ENCODE measurements around the gene SRSF4. TPM values are rescaled to one million over a fixed set of nuclear protein-coding genes. Genes with fewer than 3 reads are reported as not detected.
"Not testable (repeated sequence)": the region's sequence is repeated elsewhere in the genome, so short reads cannot be mapped to it uniquely, and the experiment has no call there.

The SRSF4 gene
- total RNA-seq = 145 TPM in 2 replicates

DNA sequence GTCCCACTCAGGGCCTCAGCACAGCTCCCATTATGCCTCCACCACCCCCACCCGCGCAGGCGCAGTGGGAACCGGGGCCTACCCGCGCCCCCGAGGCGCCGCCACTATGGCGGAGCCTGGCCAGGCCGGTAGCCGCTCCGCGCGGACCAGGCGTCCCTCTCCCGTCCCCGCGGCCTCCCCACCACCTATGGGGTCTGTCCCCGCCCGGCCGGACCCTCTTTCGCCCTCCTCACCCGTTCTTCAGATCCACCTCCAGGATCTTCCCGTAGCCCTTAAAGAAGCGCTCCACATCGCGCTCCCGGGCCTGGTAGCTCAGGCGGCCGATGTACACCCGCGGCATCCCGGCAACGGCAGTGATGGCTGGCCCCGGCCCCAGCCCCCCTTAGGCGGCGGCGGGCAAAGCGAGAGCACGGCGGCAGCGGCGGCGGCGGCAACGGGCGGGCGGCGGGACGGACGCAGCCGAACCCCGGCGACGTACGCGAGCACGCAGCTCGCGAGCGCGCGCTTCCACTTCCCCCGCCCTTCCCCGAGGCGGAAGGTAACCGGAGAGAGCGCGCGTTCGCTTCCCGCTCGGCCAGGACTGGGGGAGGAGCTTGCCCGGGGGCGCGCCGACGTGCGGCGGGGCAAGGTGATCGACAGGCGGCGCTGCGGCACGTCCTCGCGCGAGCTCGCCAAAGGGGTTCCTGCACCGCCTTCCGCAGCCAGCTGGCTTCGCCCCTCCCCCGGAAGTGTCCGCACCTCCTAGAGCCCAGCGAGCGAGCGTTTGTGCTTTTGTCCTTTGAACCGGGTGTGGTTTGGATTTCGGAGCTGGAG is at the start of gene SRSF4:
Gene SRSF4, minus strand, starts transcription at position 488 of the 813 bp plus-strand sequence. Its CDS starts 148 bp downstream, at position 340.
- peaks cover 46% of the 10 kb centered on the region for H3K36me3 Mint-ChIP-seq (ENCODE audit: low read depth)
- intact Hi-C loops (cut with micrococcal nuclease) = loop anchor here (1.0 to 2.0 kb wide), 3 partner anchors 21 to 539 kb away; partner anchors contain the start of gene TAF12
- no peaks in the 10 kb centered on the region for H3K27me3 Mint-ChIP-seq (ENCODE audit: low read depth)
- peak; percentile 99 for DNase-seq (ENCODE audit: low spot score)
- no peaks in the 10 kb centered on the region for H3K9me3 Mint-ChIP-seq
- peak within 1 kb of the TSS; percentile 97 for H3K4me3 Mint-ChIP-seq (ENCODE audit: low read depth)
- peaks cover 44% of the 10 kb centered on the region for H3K4me1 Mint-ChIP-seq (ENCODE audit: low read depth)
- peak within 1 kb of the TSS; percentile 97 for H3K27ac Mint-ChIP-seq

GRCh38 chr1:29230553-29231378 is 49.1 kb upstream of the SRSF4 start, which contains the start of gene MECR:
Gene MECR, minus strand, starts transcription at chr1:29230934. Its CDS starts 28 bp downstream, at chr1:29230906.
- intact Hi-C loops (cut with micrococcal nuclease) = loop anchor here (10.0 kb wide), 1 partner anchor 1484 kb away; no protein-coding TSS in a partner anchor
- Mint-ChIP-seq H3K4me3 (ENCODE audit: low read depth) (peak within 1 kb of the TSS; percentile 89), H3K9me3 (no peaks in the 10 kb centered on the region), H3K27me3 (ENCODE audit: low read depth) (peaks cover 14% of the 10 kb centered on the region), H3K36me3 (ENCODE audit: low read depth) (no peaks in the 10 kb centered on the region), H3K27ac (peak within 1 kb of the TSS; percentile 80), H3K4me1 (ENCODE audit: low read depth) (peaks cover 15% of the 10 kb centered on the region)
- peak; percentile 96 for DNase-seq (ENCODE audit: low spot score)

- Mint-ChIP-seq H3K4me1 (ENCODE audit: low read depth) (peaks cover 15% of the 10 kb centered on the region), H3K36me3 (ENCODE audit: low read depth) (no peaks in the 10 kb centered on the region), H3K4me3 (ENCODE audit: low read depth) (peak overlapping the region; percentile 89), H3K27me3 (ENCODE audit: low read depth) (peaks cover 12% of the 10 kb centered on the region), H3K27ac (peak overlapping the region; percentile 80), H3K9me3 (no peaks in the 10 kb centered on the region)
- no peak for DNase-seq (ENCODE audit: low spot score)
- intact Hi-C loops (cut with micrococcal nuclease) = loop anchor here (10.0 kb wide), 1 partner anchor 1485 kb away; no protein-coding TSS in a partner anchor
Observed at GRCh38 chr1:29230204-29230552, 48.5 kb upstream of the SRSF4 start.

- Mint-ChIP-seq H3K9me3 (no peaks in the 10 kb centered on the region), H3K27ac (no peak overlapping the region), H3K4me1 (ENCODE audit: low read depth) (peaks cover 15% of the 10 kb centered on the region), H3K27me3 (ENCODE audit: low read depth) (no peaks in the 10 kb centered on the region), H3K4me3 (ENCODE audit: low read depth) (no peak overlapping the region), H3K36me3 (ENCODE audit: low read depth) (peaks cover 3% of the 10 kb centered on the region)
- intact Hi-C loops (cut with micrococcal nuclease) = no loop called here
- DNase-seq (ENCODE audit: low spot score) = no peak
Observed at GRCh38 chr1:29227511-29227910, 45.8 kb upstream of the SRSF4 start.

- Mint-ChIP-seq H3K4me1 (ENCODE audit: low read depth) (peaks cover 7% of the 10 kb centered on the region), H3K9me3 (no peaks in the 10 kb centered on the region), H3K36me3 (ENCODE audit: low read depth) (peaks cover 3% of the 10 kb centered on the region), H3K4me3 (ENCODE audit: low read depth) (no peak overlapping the region), H3K27ac (no peak overlapping the region), H3K27me3 (ENCODE audit: low read depth) (no peaks in the 10 kb centered on the region)
- intact Hi-C loops (cut with micrococcal nuclease) = no loop called here
- no peak for DNase-seq (ENCODE audit: low spot score)
Observed at GRCh38 chr1:29225361-29225760, 43.7 kb upstream of the SRSF4 start.

GRCh38 chr1:29224356-29224837 is 42.7 kb upstream of the SRSF4 start:
- Mint-ChIP-seq H3K36me3 (ENCODE audit: low read depth) (peaks cover 3% of the 10 kb centered on the region), H3K27ac (no peak overlapping the region), H3K4me1 (ENCODE audit: low read depth) (no peaks in the 10 kb centered on the region), H3K27me3 (ENCODE audit: low read depth) (no peaks in the 10 kb centered on the region), H3K4me3 (ENCODE audit: low read depth) (no peak overlapping the region), H3K9me3 (no peaks in the 10 kb centered on the region)
- intact Hi-C loops (cut with micrococcal nuclease) = no loop called here
- DNase-seq (ENCODE audit: low spot score) = no peak

DNA sequence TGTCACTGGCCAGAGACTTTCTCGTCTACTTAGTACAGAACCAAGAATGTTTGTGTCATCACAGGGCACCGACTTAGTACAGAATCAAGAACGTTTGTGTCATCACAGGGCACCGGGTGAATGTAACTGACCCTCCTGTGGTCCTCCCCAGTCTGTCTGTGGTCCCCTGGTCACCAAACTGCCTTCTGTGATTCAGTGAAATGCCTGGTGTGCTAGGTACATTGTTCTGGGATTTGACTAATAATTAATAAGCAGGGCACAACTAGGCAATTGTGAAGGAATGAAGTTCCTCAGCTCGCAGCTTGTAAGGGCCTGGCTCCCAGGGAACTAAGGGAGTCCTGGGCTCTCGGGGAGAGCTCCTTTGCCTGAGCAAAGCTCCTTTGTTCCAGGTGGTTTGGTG is 41.8 kb upstream of the SRSF4 start:
- no peak overlapping the region for H3K27ac Mint-ChIP-seq
- intact Hi-C loops (cut with micrococcal nuclease) = no loop called here
- H3K9me3 Mint-ChIP-seq = no peaks in the 10 kb centered on the region

GRCh38 chr1:29222686-29223085 is 41.0 kb upstream of the SRSF4 start:
- no peak for DNase-seq (ENCODE audit: low spot score)
- H3K27ac Mint-ChIP-seq = no peak overlapping the region

More for the DNA sequence above, 41.8 kb upstream of the SRSF4 start:
- no peak overlapping the region for H3K4me3 Mint-ChIP-seq (ENCODE audit: low read depth)
- peaks cover 3% of the 10 kb centered on the region for H3K36me3 Mint-ChIP-seq (ENCODE audit: low read depth)
- DNase-seq (ENCODE audit: low spot score) = no peak
- H3K27me3 Mint-ChIP-seq (ENCODE audit: low read depth) = no peaks in the 10 kb centered on the region
- no peaks in the 10 kb centered on the region for H3K4me1 Mint-ChIP-seq (ENCODE audit: low read depth)

GRCh38 chr1:29222260-29222659 is 40.6 kb upstream of the SRSF4 start:
- DNase-seq (ENCODE audit: low spot score); H3K27me3 Mint-ChIP-seq (ENCODE audit: low read depth); H3K36me3 Mint-ChIP-seq (ENCODE audit: low read depth); H3K4me3 Mint-ChIP-seq (ENCODE audit: low read depth); H3K9me3 Mint-ChIP-seq; intact Hi-C loops (cut with micrococcal nuclease); H3K4me1 Mint-ChIP-seq (ENCODE audit: low read depth); H3K27ac Mint-ChIP-seq: not testable (repeated sequence)

More at GRCh38 chr1:29222686-29223085, 41.0 kb upstream of the SRSF4 start:
- peaks cover 3% of the 10 kb centered on the region for H3K36me3 Mint-ChIP-seq (ENCODE audit: low read depth)
- intact Hi-C loops (cut with micrococcal nuclease) = no loop called here
- H3K9me3 Mint-ChIP-seq = no peaks in the 10 kb centered on the region
- H3K27me3 Mint-ChIP-seq (ENCODE audit: low read depth) = no peaks in the 10 kb centered on the region
- H3K4me1 Mint-ChIP-seq (ENCODE audit: low read depth) = peaks cover 4% of the 10 kb centered on the region
- no peak overlapping the region for H3K4me3 Mint-ChIP-seq (ENCODE audit: low read depth)

GRCh38 chr1:29221296-29221695 is 39.6 kb upstream of the SRSF4 start:
- intact Hi-C loops (cut with micrococcal nuclease) = no loop called here
- Mint-ChIP-seq H3K4me1 (ENCODE audit: low read depth) (peaks cover 4% of the 10 kb centered on the region), H3K9me3 (no peaks in the 10 kb centered on the region), H3K27ac (no peak overlapping the region), H3K4me3 (ENCODE audit: low read depth) (no peak overlapping the region), H3K36me3 (ENCODE audit: low read depth) (peaks cover 3% of the 10 kb centered on the region), H3K27me3 (ENCODE audit: low read depth) (no peaks in the 10 kb centered on the region)
- no peak for DNase-seq (ENCODE audit: low spot score)

DNA sequence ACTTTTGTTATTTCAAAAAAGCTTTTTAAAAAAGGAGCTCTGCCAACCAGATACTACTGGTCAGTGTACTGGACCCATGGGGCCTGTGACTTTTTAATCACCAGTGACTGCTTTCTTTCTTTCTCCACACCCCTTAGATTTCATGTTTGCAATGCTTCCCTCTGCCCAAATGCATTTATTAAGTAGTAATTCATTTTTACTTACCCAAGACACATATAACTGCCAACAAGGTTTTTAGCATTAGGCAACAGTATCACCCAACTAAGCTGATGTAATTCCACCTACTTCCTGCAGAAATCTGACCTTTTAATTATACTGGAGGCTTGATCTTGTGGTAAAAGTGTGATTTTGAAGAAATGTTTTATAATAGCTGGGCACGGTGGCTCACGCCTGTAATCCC is 36.5 kb upstream of the SRSF4 start:
- no peak overlapping the region for H3K4me3 Mint-ChIP-seq (ENCODE audit: low read depth)
- H3K27ac Mint-ChIP-seq = no peak overlapping the region
- H3K36me3 Mint-ChIP-seq (ENCODE audit: low read depth) = peaks cover 11% of the 10 kb centered on the region
- DNase-seq (ENCODE audit: low spot score) = no peak
- peaks cover 4% of the 10 kb centered on the region for H3K4me1 Mint-ChIP-seq (ENCODE audit: low read depth)
- no peaks in the 10 kb centered on the region for H3K27me3 Mint-ChIP-seq (ENCODE audit: low read depth)
- intact Hi-C loops (cut with micrococcal nuclease) = no loop called here
- no peaks in the 10 kb centered on the region for H3K9me3 Mint-ChIP-seq

DNA sequence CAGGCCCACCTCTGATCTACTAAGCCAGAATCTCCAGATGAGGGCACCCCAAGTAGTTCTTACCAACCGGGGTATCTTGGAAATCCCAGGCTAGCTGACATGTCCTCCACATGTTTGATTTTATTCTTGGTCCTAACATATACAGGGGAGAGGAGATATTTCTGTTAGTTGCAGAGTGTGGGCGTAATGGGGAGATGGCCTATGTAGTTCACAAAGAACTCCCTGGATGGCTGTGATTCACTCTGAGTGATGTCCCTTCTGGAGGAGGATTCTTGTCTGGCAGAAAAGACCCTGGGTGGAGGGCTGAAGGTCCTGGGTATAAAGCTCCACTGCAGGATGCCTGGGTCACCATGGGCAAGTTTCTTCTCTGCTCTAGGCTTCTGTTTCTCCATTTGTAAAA is 35.9 kb upstream of the SRSF4 start:
- Mint-ChIP-seq H3K36me3 (ENCODE audit: low read depth) (peaks cover 13% of the 10 kb centered on the region), H3K27me3 (ENCODE audit: low read depth) (no peaks in the 10 kb centered on the region), H3K27ac (no peak overlapping the region), H3K4me3 (ENCODE audit: low read depth) (no peak overlapping the region), H3K9me3 (no peaks in the 10 kb centered on the region), H3K4me1 (ENCODE audit: low read depth) (peaks cover 4% of the 10 kb centered on the region)
- intact Hi-C loops (cut with micrococcal nuclease) = no loop called here
- DNase-seq (ENCODE audit: low spot score) = no peak
